Nephron (organoid): ENCODE measurements around the gene LUC7L2.
"Not testable (repeated sequence)": the region's sequence is repeated elsewhere in the genome, so short reads cannot be mapped to it uniquely, and the experiment has no call there.

Experiments
- H3K27ac Mint-ChIP-seq, 3 experiments: 2 replicates each; pipeline ENCODE4 v1.8.0; 2020; ENCODE audit warnings: mixed read lengths in 3 of 3, mild to moderate bottlenecking in 2 of 3, moderate library complexity in 1 of 3
- H3K27me3 Mint-ChIP-seq: 2 replicates; pipeline ENCODE4 v1.8.0; 2021; ENCODE audit warnings: low read depth, mild to moderate bottlenecking, moderate library complexity, mixed read lengths
- H3K36me3 Mint-ChIP-seq: 2 replicates; pipeline ENCODE4 v1.8.0; 2020; ENCODE audit warnings: low read depth, mixed read lengths
- H3K4me1 Mint-ChIP-seq: 2 replicates; pipeline ENCODE4 v1.8.0; 2020; ENCODE audit warnings: mixed read lengths
- H3K4me3 Mint-ChIP-seq, 3 experiments: 2 replicates each; pipeline ENCODE4 v1.8.0; 2020; ENCODE audit warnings: mild to moderate bottlenecking in 3 of 3, mixed read lengths in 3 of 3, moderate library complexity in 2 of 3
- H3K9me3 Mint-ChIP-seq: 2 replicates; pipeline ENCODE4 v1.8.0; 2020; ENCODE audit warnings: mixed read lengths
- CTCF ChIP-seq, 3 experiments: fragments of 200-600 bp; sonication (generic); IDR thresholded peaks; one replicate each; pipeline ENCODE4 v1.5.0; 2021; ENCODE audit warnings: antibody characterized with exemption in 3 of 3; ENCODE audit not compliant: unreplicated experiment in 3 of 3

LUC7L2 gene

GRCh38 chr7:139457153-139457946 lies 97.7 kb downstream of the LUC7L2 start:
- Mint-ChIP-seq H3K36me3 (no peaks in the 10 kb centered on the region), H3K27ac (no peak overlapping the region), H3K27me3 (peaks cover 8% of the 10 kb centered on the region), H3K4me1 (peaks cover 6% of the 10 kb centered on the region), H3K9me3 (no peaks in the 10 kb centered on the region), H3K4me3 (no peak overlapping the region)
- TF ChIP-seq CTCF (IDR thresholded peaks at IDR 0.05; ENCODE audit: unreplicated experiment in 3 of 3), result no peak

- not testable (repeated sequence) for H3K4me3 Mint-ChIP-seq, H3K27ac Mint-ChIP-seq, H3K4me1 Mint-ChIP-seq, H3K9me3 Mint-ChIP-seq, H3K36me3 Mint-ChIP-seq
- H3K27me3 Mint-ChIP-seq, result peaks cover 13% of the 10 kb centered on the region
Observed at GRCh38 chr7:139463421-139463820, 103.7 kb downstream of the LUC7L2 start.

- H3K36me3 Mint-ChIP-seq, H3K4me3 Mint-ChIP-seq, H3K9me3 Mint-ChIP-seq, H3K27ac Mint-ChIP-seq, H3K4me1 Mint-ChIP-seq: not testable (repeated sequence)
- H3K27me3 Mint-ChIP-seq, result peaks cover 13% of the 10 kb centered on the region
Observed at GRCh38 chr7:139464511-139464910, 104.8 kb downstream of the LUC7L2 start.

- H3K9me3 Mint-ChIP-seq, H3K4me3 Mint-ChIP-seq, H3K27ac Mint-ChIP-seq, H3K4me1 Mint-ChIP-seq, H3K36me3 Mint-ChIP-seq: not testable (repeated sequence)
- H3K27me3 Mint-ChIP-seq, result peaks cover 13% of the 10 kb centered on the region
Observed at GRCh38 chr7:139465072-139465471, 105.4 kb downstream of the LUC7L2 start.

- H3K4me3 Mint-ChIP-seq, H3K27ac Mint-ChIP-seq, H3K9me3 Mint-ChIP-seq, H3K27me3 Mint-ChIP-seq, H3K36me3 Mint-ChIP-seq, H3K4me1 Mint-ChIP-seq: not testable (repeated sequence)
Observed at GRCh38 chr7:139467729-139468128, 108.0 kb downstream of the LUC7L2 start.

- not testable (repeated sequence) for H3K36me3 Mint-ChIP-seq, H3K9me3 Mint-ChIP-seq
Observed at GRCh38 chr7:139468281-139468680, 108.6 kb downstream of the LUC7L2 start.

GRCh38 chr7:139471740-139472353 lies 112.2 kb downstream of the LUC7L2 start:
- H3K27me3 Mint-ChIP-seq, result peaks cover 6% of the 10 kb centered on the region
- no peak for TF ChIP-seq CTCF (IDR thresholded peaks at IDR 0.05; ENCODE audit: unreplicated experiment in 3 of 3)
- peaks cover 9% of the 10 kb centered on the region for H3K36me3 Mint-ChIP-seq
- H3K4me1 Mint-ChIP-seq, result peaks cover 5% of the 10 kb centered on the region
- no peak overlapping the region for H3K4me3 Mint-ChIP-seq
- H3K9me3 Mint-ChIP-seq, result peaks cover 21% of the 10 kb centered on the region
- H3K27ac Mint-ChIP-seq, result no peak overlapping the region

More at GRCh38 chr7:139468281-139468680, 108.6 kb downstream of the LUC7L2 start:
- H3K4me3 Mint-ChIP-seq, H3K27ac Mint-ChIP-seq, H3K27me3 Mint-ChIP-seq, H3K4me1 Mint-ChIP-seq: not testable (repeated sequence)
